ENCODE data around the gene GNPTAB.
"Not testable (repeated sequence)": the region's sequence is repeated elsewhere in the genome, so short reads cannot be mapped to it uniquely, and the experiment has no call there.

GNPTAB gene

DNA sequence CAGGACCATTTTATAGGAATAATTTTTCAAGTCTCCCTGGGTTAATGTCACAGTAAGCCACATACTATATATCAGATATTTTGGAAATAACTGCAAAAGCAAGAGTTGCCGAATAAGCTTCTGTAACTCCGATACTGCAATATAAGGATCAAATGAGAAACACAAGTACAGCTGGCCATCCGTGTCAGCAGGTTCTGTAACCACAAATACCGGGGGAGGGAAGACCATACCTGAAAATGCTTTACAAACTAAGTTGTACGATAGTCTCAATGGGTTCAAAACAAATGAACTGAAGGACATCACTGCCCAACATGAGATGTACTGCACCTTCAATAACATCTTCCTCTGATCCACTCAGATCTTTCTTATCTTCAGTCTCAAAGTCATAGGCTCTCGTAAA, 93.3 kb downstream of the GNPTAB start:
- no peak for DNase-seq (ENCODE audit: low read depth)

DNA sequence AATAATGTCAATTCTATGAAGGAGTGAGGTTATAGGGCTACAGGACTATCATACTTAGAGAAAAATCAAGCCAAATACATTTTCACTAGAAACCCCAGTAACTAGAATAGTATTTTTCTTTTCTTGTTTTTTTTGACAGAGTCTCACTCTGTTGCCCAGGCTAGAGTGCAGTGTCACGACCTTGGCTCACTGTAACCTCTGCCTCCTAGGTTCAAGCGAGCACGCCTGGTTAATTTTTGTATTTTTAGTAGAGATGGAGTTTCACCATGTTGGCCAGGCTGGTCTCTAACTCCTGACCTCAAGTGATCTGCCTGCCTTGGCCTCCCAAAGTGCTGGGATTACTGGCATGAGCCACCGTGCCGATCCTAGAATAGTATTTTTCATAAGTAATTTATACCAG, 96.3 kb downstream of the GNPTAB start:
- not testable (repeated sequence) for DNase-seq (ENCODE audit: low read depth)

DNA sequence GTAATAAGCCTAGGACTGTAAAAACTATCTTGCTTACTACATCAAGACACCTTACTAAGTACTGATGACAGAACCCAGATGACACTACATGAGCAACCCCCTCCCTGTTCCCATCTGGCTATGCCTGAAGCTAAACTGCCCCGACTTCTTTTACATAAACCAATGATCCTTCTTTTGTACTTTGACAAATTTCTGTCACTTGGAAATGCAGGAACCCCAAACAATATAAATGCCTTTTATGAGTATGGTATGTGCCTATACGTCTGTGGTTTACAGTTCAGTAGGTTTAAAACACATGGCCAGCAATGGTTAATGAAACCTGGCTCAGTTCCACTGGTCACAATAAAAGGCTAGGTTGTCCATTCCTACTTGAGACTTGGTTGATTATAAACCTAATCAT, 97.6 kb downstream of the GNPTAB start:
- no peak for DNase-seq (ENCODE audit: low read depth)

DNA sequence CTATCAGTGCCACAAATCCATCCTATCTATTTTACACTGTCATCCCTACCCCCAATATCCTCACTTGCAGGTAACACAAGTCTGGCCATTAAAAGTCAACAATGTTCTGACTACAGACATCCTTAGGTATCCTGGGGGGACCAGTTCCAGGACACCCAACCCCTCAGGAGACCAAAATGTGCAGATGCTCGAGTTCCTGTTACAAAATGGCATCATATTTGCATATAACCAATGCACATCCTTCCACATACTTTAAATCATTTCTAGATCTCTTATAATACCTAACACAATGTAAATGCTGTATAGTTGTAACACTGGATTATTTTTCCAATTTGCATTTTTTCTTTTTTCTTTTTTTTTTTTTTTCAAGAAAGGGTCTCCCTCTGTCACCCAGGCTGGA, 98.4 kb downstream of the GNPTAB start:
- DNase-seq (ENCODE audit: low read depth) = no peak

DNA sequence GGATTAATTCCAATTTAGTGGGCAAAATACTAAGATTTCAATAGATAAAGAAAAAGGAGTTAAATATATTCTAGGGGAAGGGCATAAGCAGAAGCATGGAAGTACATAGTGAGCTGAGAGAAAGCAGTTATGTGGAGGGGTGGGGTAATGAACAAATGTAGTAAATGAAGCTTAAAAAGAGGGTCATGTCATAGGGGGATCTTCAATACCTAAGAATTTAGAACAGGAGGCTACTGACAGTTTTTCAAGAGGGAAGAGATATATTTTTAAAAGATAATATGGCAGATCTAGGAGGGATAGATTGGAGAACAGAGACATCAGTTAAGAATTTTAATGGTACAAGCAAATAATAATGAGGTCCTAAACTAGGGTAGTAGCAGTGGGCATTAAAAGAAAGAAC, 100.9 kb downstream of the GNPTAB start:
- DNase-seq (ENCODE audit: low read depth) = no peak

DNA sequence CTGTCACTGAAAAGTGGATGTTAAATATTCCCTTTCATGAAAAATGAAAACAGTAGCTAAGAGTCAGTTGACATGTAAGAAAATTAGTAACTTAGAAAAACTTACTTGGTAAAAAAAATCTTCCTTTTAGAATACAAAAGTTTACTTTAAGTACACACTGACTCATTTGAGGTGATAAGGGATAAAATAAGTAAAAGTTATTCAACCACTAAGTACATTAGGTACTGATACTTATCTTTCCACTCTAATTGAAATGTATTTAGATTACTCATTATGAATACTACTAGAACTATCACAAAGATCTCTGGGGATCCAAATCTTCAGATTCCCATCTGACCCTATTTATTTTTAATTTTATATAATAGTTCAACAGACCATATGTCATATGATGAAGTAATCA, 103.7 kb downstream of the GNPTAB start:
- no peak for DNase-seq (ENCODE audit: low read depth)

DNA sequence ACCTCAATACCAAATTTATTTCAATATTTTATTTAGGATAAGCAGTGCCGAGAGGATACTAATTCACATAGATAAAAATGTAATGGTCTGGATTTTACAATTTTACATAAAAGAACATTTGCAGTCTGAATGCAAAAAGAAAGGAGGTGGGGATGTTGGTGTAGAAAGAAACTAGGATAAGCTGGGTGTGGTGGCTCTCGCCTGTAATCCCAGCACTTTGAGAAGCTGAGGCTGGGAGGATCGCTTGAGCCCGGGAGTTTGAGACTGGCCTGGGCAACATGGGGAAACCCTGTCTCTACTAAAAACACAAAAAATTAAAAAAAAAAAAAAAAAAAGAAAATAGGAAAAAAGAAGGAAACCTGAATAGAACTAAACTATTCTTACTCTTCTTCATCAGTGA, 108.4 kb downstream of the GNPTAB start:
- no peak for DNase-seq (ENCODE audit: low read depth)

DNA sequence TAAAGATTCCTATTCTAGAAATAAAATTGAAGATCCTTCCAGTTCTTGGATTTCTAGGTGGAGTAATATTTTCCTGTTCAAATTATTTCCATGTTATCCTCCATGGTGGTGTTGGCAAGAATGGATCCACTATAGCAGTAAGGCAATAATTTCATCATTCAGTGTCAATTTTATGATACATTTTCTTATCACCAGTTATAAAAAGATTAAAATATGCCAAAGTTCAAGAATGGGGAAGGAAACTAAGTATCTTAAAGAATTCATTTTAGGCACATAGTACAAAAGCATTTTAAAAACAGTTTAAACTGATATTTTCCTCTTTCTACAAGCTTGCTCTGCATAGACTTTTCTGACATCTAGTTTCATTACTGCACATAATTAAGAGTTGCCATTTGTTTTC, 110.6 kb downstream of the GNPTAB start:
- DNase-seq (ENCODE audit: low read depth) = no peak

DNA sequence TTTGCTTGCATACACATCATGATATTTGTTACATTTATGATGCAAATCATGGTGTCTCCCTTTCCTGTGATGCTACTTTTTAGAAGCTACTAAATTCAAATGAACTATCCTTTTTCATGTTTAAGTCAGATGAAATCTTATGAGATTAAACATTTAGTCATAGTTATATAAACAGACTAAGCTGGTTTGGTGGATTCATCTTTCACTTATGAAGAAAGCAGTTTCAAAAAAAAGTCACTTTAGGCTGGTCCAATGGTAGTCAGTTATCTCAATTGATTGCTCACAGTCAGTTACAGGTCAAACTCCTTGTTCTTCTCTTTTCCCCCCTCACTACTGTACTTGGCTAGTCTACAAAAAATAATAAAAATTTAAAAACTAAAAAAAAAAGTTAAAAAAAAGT, 111.2 kb downstream of the GNPTAB start:
- DNase-seq (ENCODE audit: low read depth) = no peak

DNA sequence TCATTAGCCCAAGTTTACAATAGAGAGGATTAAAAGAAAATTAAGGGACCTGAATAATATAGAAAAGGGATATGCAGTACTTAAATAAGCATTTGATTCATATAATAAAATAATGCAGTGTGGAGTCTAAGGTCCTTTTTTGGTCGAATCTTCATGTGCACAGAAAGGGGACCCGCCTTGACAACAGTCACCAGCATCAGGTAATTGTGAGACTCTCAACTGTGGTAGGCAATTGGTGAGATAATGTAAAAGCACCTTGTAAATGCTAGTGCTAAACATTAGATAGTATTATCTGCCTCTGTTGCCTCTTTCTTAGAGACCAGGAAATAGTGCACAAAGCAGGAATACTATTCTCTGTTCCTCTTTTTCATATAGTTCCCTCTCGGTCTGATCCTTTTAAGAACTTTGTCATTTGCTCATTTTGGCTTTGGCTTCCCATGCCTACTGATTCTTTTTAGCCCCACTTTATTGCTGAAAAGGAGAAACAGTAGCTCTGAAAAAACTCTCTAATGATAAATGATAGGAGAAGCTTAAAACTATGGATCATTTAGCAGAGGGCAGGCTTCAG, 115.8 kb downstream of the GNPTAB start:
- DNase-seq (ENCODE audit: low read depth) = no peak

DNA sequence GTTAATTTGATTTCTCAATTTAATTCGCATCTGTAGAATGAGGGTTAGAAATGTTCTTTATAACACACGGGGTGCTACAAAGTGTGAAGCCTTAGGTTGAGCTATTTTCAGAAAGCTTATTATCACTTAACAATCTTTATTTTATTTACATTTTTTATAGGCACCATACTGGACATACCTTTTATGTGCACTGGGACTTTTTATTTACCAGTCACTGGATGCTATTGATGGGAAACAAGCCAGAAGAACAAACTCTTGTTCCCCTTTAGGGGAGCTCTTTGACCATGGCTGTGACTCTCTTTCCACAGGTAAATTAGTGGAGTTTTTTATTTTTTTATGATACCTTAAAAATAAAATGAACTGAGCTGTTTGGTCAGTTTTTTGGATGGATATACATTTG, 116.8 kb downstream of the GNPTAB start:
- no peak for DNase-seq (ENCODE audit: low read depth)

DNA sequence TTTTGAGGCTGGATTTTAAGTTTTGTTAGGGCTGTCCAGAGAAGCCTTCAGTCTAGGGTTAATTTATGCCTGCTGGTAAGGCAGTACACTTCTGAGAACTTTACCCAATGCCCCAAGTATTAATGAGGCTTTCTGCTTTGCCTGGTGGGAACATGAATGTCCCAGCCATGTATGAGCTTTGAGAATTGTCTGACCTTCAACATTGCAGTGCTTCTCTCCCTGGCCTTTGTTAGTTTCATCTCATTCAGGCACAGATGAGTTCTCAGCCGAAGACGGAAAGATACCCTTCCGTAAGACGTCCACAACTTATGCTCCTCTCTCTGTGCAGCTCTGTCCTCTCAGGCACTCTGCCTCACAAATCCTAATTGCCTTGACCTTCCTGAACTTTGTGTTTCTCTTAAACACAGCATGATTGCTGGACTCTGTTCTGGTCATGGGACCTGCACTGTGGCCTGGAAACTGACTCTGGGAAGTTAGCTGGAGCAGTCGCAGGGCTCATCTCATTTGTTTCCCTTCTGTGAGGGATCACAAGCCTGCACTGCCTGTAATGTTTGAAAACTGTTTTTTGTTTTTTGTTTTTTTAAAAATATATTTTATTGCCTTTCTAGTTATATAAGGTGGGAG, 117.6 kb downstream of the GNPTAB start:
- DNase-seq (ENCODE audit: low read depth) = no peak

DNA sequence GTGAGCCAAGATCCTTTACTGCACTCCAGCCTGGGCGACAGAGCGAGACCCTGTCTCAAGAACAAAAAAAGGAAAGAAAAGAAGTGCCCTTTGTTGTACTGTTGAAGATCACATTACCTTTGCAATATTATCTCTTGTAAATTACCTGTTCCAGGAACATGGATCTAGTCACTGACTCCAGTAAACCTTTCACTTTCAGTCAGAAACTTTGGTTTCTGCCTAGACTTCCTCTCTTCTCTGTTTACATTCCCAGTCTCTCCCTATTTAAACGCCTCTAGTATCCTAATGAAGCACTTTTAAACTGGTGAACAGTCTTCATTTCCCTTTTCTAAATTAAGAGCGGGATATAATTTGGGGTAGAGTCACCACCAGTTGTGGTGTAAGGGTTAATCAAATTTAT, 120.5 kb downstream of the GNPTAB start:
- no peak for DNase-seq (ENCODE audit: low read depth)

DNA sequence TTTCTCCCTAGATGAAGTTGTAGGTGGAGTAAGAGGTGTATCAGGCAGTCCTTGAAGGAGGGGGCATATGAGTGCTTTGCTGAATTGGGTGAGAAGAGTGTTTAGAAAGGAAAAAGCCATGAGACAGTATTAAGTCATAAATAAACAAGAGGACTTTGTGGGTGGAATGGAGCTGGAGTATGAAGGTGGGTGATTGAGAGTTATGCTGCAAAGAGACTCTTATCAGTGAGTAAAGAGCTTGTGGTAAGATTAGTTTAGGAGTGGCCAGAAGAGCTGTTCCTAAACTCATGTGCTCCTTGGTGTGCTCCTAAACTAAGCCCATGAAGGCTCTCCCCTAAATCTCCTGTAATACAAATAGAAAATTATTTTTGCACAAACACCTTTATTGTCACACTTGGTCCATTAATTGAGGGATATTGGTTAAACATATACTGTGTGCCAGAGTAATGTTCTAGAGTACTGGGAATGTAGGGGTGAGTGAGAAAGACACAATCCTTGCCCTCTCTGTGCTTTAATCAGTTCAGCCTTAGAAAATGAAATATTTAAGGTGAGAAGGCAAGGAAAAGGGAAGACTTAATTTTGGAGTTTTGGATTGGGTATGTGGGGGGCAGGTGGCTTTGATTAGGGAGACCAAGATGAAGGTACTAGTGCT, 123.5 kb downstream of the GNPTAB start:
- no peak for DNase-seq (ENCODE audit: low read depth)

DNA sequence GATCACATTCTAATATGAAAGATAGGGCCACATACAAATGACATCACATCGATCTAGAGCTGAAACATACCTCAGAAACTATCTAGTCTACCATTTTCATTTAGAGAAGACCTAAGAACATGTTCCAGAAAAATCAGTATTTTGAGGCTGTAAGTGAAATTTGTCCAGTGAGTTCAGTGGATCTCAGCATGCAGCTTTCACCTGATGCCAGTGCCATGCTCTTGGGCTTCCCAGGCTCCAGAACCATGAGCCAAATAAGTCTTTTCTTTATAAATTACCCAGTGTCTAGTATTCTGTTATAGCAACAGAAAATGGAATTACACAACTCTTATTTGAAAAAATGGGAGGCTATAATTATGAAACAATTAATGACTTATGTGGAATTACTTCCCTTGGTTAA, 124.4 kb downstream of the GNPTAB start:
- DNase-seq (ENCODE audit: low read depth) = no peak

DNA sequence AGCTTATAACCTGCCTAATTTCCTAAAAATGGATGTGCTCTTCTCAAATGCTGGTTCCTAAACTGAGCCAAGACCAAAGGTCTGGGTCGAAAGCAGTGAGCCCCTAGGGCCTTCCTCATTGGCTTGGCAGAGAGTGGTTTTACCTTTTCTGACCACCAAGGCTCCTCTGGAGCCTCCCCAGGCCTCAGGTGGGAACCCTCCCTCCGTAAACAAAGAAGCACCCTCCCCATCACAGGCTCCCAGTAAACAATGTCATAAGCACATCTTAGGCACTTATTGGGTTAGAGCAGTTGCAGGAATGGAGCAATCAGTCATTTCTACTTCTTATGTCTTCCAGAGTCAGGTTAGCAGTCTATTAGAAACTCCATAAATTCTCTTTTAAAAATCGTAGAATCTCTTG, 127.3 kb downstream of the GNPTAB start:
- no peak for DNase-seq (ENCODE audit: low read depth)

DNA sequence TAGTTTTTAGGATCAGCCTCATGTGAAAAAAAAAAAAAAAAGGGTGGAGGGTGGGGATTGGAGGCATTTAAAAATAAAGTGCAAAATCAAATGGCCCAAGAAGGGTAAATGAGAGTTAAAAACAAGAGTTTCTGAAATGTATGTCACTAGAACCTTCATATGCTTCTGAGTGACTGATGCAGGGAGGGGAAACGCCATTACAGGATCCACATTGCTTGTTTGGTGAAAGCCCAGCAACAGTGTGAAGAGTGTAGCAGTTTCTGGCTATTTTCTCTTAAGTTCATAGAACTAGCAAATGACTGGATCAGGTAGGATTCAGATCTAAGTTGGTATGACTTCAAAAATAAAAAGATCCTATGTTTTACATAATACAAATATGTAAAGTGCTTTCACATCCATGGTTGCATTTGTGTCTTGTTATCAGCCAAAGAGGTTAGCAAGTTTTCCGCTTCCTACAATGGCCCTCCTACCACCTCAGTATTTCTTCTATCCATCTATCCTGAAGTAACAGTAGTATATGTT, 130.4 kb downstream of the GNPTAB start:
- no peak for DNase-seq (ENCODE audit: low read depth)

DNA sequence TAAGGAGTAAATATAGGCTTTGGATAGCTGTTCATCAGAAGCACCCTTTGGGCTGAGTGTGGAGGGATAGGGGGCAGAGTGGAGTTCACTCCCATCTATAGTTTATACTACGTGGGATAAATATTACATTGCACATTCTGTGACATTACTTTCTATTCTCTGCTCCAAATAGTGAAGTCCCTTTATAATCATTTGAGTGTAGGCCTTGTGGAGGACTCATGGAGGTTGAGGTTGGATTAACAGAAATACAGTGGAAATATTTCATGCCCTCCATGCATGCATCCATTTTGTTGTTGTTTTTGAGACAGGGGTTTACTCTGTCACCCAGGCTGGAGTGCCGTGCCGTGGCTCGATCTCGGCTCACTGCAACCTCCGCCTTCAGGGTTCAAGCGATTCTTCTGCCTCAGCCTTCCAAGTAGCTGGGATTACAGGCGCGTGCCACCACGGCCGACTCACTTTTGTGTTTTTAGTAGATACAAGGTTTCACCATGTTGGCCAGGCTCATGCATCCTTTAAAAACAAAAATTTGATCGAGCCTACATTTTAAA, 131.9 kb downstream of the GNPTAB start:
- DNase-seq (ENCODE audit: low read depth) = no peak

DNA sequence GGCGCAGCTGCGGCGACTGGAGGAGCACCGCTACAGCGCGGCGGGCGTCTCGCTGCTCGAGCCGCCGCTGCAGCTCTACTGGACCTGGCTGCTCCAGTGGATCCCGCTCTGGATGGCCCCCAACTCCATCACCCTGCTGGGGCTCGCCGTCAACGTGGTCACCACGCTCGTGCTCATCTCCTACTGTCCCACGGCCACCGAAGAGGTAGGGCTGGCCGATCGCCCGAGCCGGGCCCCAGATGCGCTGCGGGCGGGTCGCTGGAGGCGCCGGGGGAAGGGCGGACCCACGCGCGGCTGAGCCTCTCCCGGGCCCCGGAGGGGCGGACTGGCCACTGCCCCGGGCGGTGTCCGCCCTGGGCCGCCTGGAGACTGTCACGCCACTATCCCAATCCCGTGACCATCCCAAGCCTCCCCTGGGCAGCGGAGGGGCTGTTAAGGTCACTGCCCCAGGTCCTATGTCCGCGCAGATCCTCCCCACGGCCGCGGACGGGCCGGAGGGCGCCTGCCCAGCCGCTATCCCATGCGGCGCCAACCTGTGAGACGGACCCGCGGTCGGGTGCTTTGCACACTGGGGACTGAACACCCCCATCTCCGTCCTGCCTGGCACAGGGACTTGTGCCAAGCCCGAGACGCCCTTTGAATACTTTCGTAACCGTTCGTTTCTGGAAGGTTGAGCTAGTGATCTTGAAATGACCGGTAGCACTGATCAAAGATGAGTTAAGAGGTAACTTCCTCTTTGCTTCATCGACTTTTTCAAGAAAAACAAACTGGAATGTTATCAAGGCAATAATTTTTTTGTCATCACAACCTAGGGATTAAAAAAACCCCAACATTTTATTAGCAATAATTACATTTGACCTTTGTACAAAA, 132.6 kb downstream of the GNPTAB start:
- DNase-seq (ENCODE audit: low read depth) = no peak

DNA sequence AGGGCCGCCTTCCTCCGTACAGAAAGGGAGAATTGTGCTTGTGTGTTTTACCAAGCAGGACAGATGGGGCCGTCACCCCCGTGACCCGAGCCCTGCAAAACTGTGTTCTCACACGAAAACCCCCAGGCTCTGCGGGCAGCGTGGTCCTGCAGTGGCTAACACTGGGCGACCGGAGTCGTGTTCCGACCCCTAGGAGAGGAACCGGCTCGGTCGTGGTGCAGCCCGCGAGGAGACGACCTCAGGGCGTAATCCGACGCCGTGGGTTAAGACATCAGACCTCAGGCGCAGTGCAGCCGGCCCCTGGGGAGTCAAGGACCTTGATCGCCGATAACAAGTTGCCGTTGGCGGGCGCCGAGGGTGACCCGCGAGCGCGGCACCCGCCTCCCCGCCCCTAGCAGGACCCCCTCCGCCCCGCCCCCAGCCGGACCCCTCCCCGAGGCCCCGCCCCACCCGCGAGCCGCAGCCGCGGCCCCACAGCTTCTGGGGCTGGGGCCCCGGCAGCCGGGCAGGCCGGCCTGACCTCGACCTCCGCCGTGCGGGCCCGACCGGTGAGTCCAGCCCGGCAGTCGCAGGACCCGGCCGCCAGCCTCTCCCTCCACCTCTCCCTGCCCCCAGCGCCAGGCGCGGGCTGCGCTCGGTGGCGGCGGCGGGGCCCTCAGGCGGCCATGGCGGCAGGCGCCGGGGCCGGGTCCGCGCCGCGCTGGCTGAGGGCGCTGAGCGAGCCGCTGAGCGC, 133.4 kb downstream of the GNPTAB start, which contains the start of gene CHPT1:
CHPT1 (plus strand) TSS at position 444 of the 733 bp plus-strand sequence; CDS start at position 666, 222 bp downstream.
- no peak for DNase-seq (ENCODE audit: low read depth)
